Astrocyte (in vitro differentiated cells and primary cell): Measurements from ENCODE around the gene PWP2.
"Not testable (repeated sequence)": the region's sequence is repeated elsewhere in the genome, so short reads cannot be mapped to it uniquely, and the experiment has no call there.

Experiments used
- EZH2 ChIP-seq: IDR thresholded peaks from 2 replicates; pipeline ENCODE4 v1.6.1; 2012; ENCODE audit warnings: mild to moderate bottlenecking, low read length, inconsistent platforms; ENCODE audit not compliant: insufficient read depth
- TF ChIP-seq, protein P1 (sequence below): IDR thresholded peaks from 2 replicates; pipeline ENCODE4 v1.5.1; 2011; ENCODE audit warnings: low read depth, mild to moderate bottlenecking, inconsistent platforms, low read length, moderate library complexity; ENCODE audit not compliant: insufficient read depth

DNA sequence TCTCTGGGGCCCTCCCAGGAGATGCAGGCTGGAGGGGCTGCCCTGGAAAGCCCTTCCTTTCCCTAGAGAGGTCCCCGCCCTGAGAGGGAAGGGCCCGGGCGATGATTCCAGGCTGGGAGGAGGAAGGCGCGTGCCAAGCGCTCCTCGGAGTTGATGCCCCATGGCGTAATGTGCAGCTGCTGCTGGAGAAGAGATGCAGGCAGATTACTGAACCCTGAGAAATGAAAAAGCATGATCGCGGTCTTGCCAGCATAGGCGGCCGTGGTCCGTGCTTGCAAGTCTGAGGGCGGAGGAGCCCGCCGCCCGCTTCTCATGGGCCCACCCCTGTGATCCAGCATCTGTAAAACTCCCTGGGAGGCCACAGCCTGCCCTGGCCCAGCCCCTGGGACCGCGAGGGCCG lies 53.6 kb downstream of the PWP2 start:
- TF ChIP-seq, protein P1, sequence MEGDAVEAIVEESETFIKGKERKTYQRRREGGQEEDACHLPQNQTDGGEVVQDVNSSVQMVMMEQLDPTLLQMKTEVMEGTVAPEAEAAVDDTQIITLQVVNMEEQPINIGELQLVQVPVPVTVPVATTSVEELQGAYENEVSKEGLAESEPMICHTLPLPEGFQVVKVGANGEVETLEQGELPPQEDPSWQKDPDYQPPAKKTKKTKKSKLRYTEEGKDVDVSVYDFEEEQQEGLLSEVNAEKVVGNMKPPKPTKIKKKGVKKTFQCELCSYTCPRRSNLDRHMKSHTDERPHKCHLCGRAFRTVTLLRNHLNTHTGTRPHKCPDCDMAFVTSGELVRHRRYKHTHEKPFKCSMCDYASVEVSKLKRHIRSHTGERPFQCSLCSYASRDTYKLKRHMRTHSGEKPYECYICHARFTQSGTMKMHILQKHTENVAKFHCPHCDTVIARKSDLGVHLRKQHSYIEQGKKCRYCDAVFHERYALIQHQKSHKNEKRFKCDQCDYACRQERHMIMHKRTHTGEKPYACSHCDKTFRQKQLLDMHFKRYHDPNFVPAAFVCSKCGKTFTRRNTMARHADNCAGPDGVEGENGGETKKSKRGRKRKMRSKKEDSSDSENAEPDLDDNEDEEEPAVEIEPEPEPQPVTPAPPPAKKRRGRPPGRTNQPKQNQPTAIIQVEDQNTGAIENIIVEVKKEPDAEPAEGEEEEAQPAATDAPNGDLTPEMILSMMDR = not testable (repeated sequence)
- TF ChIP-seq EZH2 = not testable (repeated sequence)
